ENCODE measurements around the gene CEP128. TPM values are rescaled to one million over a fixed set of nuclear protein-coding genes. Genes with fewer than 3 reads are reported as not detected.

CEP128 gene
- total RNA-seq, 1 donor, result 5.4 TPM

DNA sequence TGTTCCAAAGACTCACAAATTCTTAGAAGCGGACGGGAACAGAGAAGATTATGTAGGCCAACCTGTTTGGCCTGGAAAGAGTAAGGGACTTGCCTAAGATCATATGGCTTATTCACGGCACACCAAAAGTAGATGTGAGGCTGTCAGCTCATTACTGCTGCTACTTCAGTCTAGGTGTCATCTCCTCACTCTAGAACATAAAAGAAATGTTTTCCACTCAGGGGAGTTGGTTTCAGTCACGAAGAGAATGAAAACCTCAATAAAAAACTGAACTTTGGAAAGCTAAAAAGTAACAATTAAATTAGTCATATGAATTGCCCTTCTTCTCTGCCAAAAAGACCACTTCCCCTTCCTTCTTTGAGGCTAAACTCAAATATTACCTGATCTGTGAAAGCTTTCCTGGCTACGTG is 658 bp upstream of the CEP128 start:
- Histone ChIP-seq H2AFZ (ENCODE audit: low read length) (peak overlapping the region; percentile 89), H3K27me3 (ENCODE audit: insufficient read depth, low read length) (no peaks in the 10 kb centered on the region), H3K4me1 (ENCODE audit: insufficient read depth, low read length) (peaks cover 13% of the 10 kb centered on the region), H3K36me3 (ENCODE audit: insufficient read depth, low read length) (no peaks in the 10 kb centered on the region), H3K4me2 (ENCODE audit: insufficient read depth, low read length) (peak overlapping the region; percentile 98), H3K27ac (ENCODE audit: low read depth, low read length) (peak overlapping the region; percentile 38), H3K9me3 (ENCODE audit: low read depth, low read length) (no peaks in the 10 kb centered on the region), H3K4me3 (ENCODE audit: insufficient read depth, low read length) (peak overlapping the region; percentile 95), H3K79me2 (ENCODE audit: insufficient read depth, low read length) (peaks cover 7% of the 10 kb centered on the region), H4K20me1 (ENCODE audit: insufficient read depth, low read length) (no peaks in the 10 kb centered on the region)
- DNase-seq (ENCODE audit: insufficient read length, low spot score, missing footprints), result no peak
- TF ChIP-seq, protein P1, sequence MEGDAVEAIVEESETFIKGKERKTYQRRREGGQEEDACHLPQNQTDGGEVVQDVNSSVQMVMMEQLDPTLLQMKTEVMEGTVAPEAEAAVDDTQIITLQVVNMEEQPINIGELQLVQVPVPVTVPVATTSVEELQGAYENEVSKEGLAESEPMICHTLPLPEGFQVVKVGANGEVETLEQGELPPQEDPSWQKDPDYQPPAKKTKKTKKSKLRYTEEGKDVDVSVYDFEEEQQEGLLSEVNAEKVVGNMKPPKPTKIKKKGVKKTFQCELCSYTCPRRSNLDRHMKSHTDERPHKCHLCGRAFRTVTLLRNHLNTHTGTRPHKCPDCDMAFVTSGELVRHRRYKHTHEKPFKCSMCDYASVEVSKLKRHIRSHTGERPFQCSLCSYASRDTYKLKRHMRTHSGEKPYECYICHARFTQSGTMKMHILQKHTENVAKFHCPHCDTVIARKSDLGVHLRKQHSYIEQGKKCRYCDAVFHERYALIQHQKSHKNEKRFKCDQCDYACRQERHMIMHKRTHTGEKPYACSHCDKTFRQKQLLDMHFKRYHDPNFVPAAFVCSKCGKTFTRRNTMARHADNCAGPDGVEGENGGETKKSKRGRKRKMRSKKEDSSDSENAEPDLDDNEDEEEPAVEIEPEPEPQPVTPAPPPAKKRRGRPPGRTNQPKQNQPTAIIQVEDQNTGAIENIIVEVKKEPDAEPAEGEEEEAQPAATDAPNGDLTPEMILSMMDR (IDR thresholded peaks at IDR 0.05; ENCODE audit: extremely low read depth, low read depth, low read length), result no peak

DNA sequence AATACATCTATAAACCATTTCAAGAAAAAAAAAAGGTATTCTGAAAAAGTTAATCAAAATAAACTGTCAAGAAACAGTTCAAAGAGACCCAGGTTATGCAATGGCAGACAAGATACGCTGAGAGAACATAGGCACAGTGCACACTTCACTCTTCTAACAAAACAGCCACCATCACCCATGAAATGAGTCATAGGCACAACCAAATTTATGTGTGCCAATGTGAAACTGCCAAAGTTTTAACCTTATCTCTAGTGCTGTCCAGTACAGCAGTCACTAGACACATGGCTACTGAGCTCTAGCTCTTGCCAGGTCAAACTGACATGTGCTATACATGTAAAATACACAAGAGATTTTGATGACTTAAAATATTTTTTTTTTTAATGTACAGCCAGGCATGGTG is 1.4 kb downstream of the CEP128 start:
- TF ChIP-seq, protein P1 (IDR thresholded peaks at IDR 0.05; ENCODE audit: extremely low read depth, low read depth, low read length), result no peak
- H3K4me3 ChIP-seq (ENCODE audit: insufficient read depth, low read length), result no peak overlapping the region
- H3K79me2 ChIP-seq (ENCODE audit: insufficient read depth, low read length), result peaks cover 7% of the 10 kb centered on the region
- H3K27ac ChIP-seq (ENCODE audit: low read depth, low read length), result no peak overlapping the region
- no peak overlapping the region for H3K4me2 ChIP-seq (ENCODE audit: insufficient read depth, low read length)
- H2AFZ ChIP-seq (ENCODE audit: low read length), result no peak overlapping the region
- H3K27me3 ChIP-seq (ENCODE audit: insufficient read depth, low read length), result no peaks in the 10 kb centered on the region
- no peaks in the 10 kb centered on the region for H3K36me3 ChIP-seq (ENCODE audit: insufficient read depth, low read length)
- no peaks in the 10 kb centered on the region for H4K20me1 ChIP-seq (ENCODE audit: insufficient read depth, low read length)
- peaks cover 13% of the 10 kb centered on the region for H3K4me1 ChIP-seq (ENCODE audit: insufficient read depth, low read length)
- no peaks in the 10 kb centered on the region for H3K9me3 ChIP-seq (ENCODE audit: low read depth, low read length)
- no peak for DNase-seq (ENCODE audit: insufficient read length, low spot score, missing footprints)

DNA sequence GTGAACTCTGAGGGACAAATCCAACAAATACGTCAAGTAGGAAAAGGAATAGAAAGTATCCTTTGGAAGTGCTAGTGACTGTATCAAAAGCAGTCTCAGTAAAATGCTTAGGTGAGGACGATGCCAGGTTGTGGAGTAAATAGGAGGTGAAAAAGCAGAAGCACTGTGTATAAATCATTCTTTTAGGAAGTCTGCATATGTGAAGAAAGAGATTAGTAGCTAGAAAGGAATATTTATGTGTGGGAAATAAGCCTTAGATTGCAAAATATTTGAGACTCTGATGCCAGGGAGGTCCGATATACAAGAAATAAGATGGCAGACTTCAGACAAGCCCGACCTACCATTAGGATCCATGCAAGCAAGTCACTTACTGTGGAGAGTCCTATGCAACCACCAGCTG is 7.9 kb downstream of the CEP128 start:
- Histone ChIP-seq H3K4me3 (ENCODE audit: insufficient read depth, low read length) (no peak overlapping the region), H4K20me1 (ENCODE audit: insufficient read depth, low read length) (no peaks in the 10 kb centered on the region), H3K36me3 (ENCODE audit: insufficient read depth, low read length) (no peaks in the 10 kb centered on the region), H3K4me1 (ENCODE audit: insufficient read depth, low read length) (peaks cover 15% of the 10 kb centered on the region), H3K27ac (ENCODE audit: low read depth, low read length) (no peak overlapping the region), H3K27me3 (ENCODE audit: insufficient read depth, low read length) (no peaks in the 10 kb centered on the region), H3K79me2 (ENCODE audit: insufficient read depth, low read length) (peaks cover 2% of the 10 kb centered on the region), H2AFZ (ENCODE audit: low read length) (no peak overlapping the region), H3K4me2 (ENCODE audit: insufficient read depth, low read length) (no peak overlapping the region), H3K9me3 (ENCODE audit: low read depth, low read length) (no peaks in the 10 kb centered on the region)
- DNase-seq (ENCODE audit: insufficient read length, low spot score, missing footprints), result no peak
- TF ChIP-seq, protein P1 (IDR thresholded peaks at IDR 0.05; ENCODE audit: extremely low read depth, low read depth, low read length), result no peak

DNA sequence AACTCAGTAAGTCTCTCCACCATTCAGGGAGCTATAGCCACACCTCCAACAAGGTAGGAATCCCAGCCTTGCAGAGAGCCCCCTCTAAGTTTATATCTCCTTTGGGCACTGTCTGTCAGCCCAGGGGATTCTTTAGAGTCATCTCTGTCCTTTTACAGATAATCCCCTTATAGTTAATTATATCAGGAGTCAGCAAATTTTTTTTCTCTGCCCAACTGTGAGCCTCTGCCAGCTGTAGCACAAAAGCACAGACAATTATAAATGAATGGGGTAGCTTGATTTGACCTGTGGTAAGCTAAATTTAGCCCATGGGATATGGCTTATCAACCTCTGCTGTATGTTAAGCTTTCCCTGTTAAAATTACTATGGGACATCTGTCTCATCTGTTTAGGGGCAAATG is 8.3 kb downstream of the CEP128 start:
- Histone ChIP-seq H3K4me2 (ENCODE audit: insufficient read depth, low read length) (no peak overlapping the region), H3K27me3 (ENCODE audit: insufficient read depth, low read length) (no peaks in the 10 kb centered on the region), H3K27ac (ENCODE audit: low read depth, low read length) (no peak overlapping the region), H3K36me3 (ENCODE audit: insufficient read depth, low read length) (no peaks in the 10 kb centered on the region), H2AFZ (ENCODE audit: low read length) (no peak overlapping the region), H3K79me2 (ENCODE audit: insufficient read depth, low read length) (peaks cover 2% of the 10 kb centered on the region), H3K9me3 (ENCODE audit: low read depth, low read length) (no peaks in the 10 kb centered on the region), H4K20me1 (ENCODE audit: insufficient read depth, low read length) (no peaks in the 10 kb centered on the region), H3K4me1 (ENCODE audit: insufficient read depth, low read length) (peaks cover 15% of the 10 kb centered on the region), H3K4me3 (ENCODE audit: insufficient read depth, low read length) (no peak overlapping the region)
- DNase-seq (ENCODE audit: insufficient read length, low spot score, missing footprints), result no peak
- TF ChIP-seq, protein P1 (IDR thresholded peaks at IDR 0.05; ENCODE audit: extremely low read depth, low read depth, low read length), result no peak
